Mesangial cell (primary cell): ENCODE measurements around the gene OR13A1. TPM values are rescaled to one million over a fixed set of nuclear protein-coding genes. Genes with fewer than 3 reads are reported as not detected.

ENCODE experiments used
- total RNA-seq: library from RNA; depleted of rRNA; stranded (reverse); fragments of >200 nt; gene quantifications from 2 replicates; pipeline ENCODE4 v1.2.3, GENCODE V29; 2015

The OR13A1 gene
- total RNA-seq = not detected in 2 replicates

GRCh38 chr10:45315508-45315907, at the start of gene OR13A1:
OR13A1 (minus strand) TSS chr10:45315608; CDS start chr10:45304422, 11,186 bp downstream.

Other genes starting within 250 kb of the OR13A1 start
- gene ALOX5, start 58.6 kb upstream of the OR13A1 start, total RNA-seq = 0.16 and 4.3 TPM in 2 replicates